HS-5 (cell line): ENCODE results near the gene RPTOR.

Experiments
- DNase-seq: peaks from one replicate; pipeline ENCODE4 v3.0.0-alpha.2; 2012; ENCODE audit warnings: low read depth

Gene RPTOR

GRCh38 chr17:80981062-80981902 is 436.6 kb downstream of the RPTOR start:
- DNase-seq = no peak

GRCh38 chr17:80981929-80982425 is 437.3 kb downstream of the RPTOR start:
- DNase-seq = no peak

GRCh38 chr17:80982426-80982974 is 437.9 kb downstream of the RPTOR start:
- DNase-seq = no peak

GRCh38 chr17:80983545-80983944 is 438.9 kb downstream of the RPTOR start:
- DNase-seq = no peak

- peak; percentile 56 for DNase-seq
Measured at GRCh38 chr17:80984749-80985148, 440.1 kb downstream of the RPTOR start.

- no peak for DNase-seq
Measured at GRCh38 chr17:80986046-80986445, 441.4 kb downstream of the RPTOR start.

GRCh38 chr17:80986816-80987475 is 442.3 kb downstream of the RPTOR start:
- DNase-seq = no peak

GRCh38 chr17:80987941-80988461 is 443.4 kb downstream of the RPTOR start:
- DNase-seq = no peak

- no peak for DNase-seq
Measured at GRCh38 chr17:80989586-80989913, 444.9 kb downstream of the RPTOR start.

- DNase-seq = no peak
Measured at GRCh38 chr17:80990921-80991644, 446.4 kb downstream of the RPTOR start.

GRCh38 chr17:80991645-80992076 is 447.0 kb downstream of the RPTOR start, which contains the start of gene CHMP6:
Gene CHMP6, plus strand, starts transcription at chr17:80991841. Its CDS starts 78 bp downstream, at chr17:80991919.
- no peak for DNase-seq

- no peak for DNase-seq
Measured at GRCh38 chr17:80992077-80992947, 447.7 kb downstream of the RPTOR start.

GRCh38 chr17:80992948-80993624 is 448.4 kb downstream of the RPTOR start:
- no peak for DNase-seq

- no peak for DNase-seq
Measured at GRCh38 chr17:80995131-80995530, 450.5 kb downstream of the RPTOR start.

GRCh38 chr17:80996422-80997305 is 452.0 kb downstream of the RPTOR start:
- DNase-seq = no peak

- no peak for DNase-seq
Measured at GRCh38 chr17:80997424-80998117, 452.9 kb downstream of the RPTOR start.

- DNase-seq = no peak
Measured at GRCh38 chr17:80998118-80998747, 453.6 kb downstream of the RPTOR start.
